ENCODE data around the gene ATP2C2.
A peak's percentile ranks its signal among the peaks of the same experiment; 100 is the strongest.

Gene ATP2C2

GRCh38 chr16:84486126-84486525 is 117.8 kb downstream of the ATP2C2 start:
- Histone ChIP-seq H3K27me3 (ENCODE audit: insufficient read depth, poor library complexity, severe bottlenecking) (no peaks in the 10 kb centered on the region), H3K9me3 (ENCODE audit: severe bottlenecking) (no peaks in the 10 kb centered on the region), H3K36me3 (ENCODE audit: low read depth) (peaks cover 100% of the 10 kb centered on the region), H3K4me3 (ENCODE audit: severe bottlenecking) (no peak overlapping the region), H3K27ac (ENCODE audit: poor library complexity, severe bottlenecking) (no peak overlapping the region), H3K4me1 (ENCODE audit: insufficient read depth, poor library complexity, severe bottlenecking) (no peaks in the 10 kb centered on the region)
- DNase-seq (ENCODE audit: low spot score) (no peak), ATAC-seq (ENCODE audit: low read depth) (no peak)
- no peak for TF ChIP-seq CTCF (IDR thresholded peaks at IDR 0.05; ENCODE audit: poor library complexity, severe bottlenecking)

GRCh38 chr16:84486551-84487235 is 118.4 kb downstream of the ATP2C2 start:
- no peaks in the 10 kb centered on the region for H3K9me3 ChIP-seq (ENCODE audit: severe bottlenecking)
- ATAC-seq (ENCODE audit: low read depth) (no peak), DNase-seq (ENCODE audit: low spot score) (no peak)
- H3K36me3 ChIP-seq (ENCODE audit: low read depth) = peaks cover 97% of the 10 kb centered on the region
- no peak overlapping the region for H3K4me3 ChIP-seq (ENCODE audit: severe bottlenecking)
- TF ChIP-seq CTCF (IDR thresholded peaks at IDR 0.05; ENCODE audit: poor library complexity, severe bottlenecking) = no peak
- no peaks in the 10 kb centered on the region for H3K27me3 ChIP-seq (ENCODE audit: insufficient read depth, poor library complexity, severe bottlenecking)
- H3K27ac ChIP-seq (ENCODE audit: poor library complexity, severe bottlenecking) = no peak overlapping the region
- H3K4me1 ChIP-seq (ENCODE audit: insufficient read depth, poor library complexity, severe bottlenecking) = no peaks in the 10 kb centered on the region

DNA sequence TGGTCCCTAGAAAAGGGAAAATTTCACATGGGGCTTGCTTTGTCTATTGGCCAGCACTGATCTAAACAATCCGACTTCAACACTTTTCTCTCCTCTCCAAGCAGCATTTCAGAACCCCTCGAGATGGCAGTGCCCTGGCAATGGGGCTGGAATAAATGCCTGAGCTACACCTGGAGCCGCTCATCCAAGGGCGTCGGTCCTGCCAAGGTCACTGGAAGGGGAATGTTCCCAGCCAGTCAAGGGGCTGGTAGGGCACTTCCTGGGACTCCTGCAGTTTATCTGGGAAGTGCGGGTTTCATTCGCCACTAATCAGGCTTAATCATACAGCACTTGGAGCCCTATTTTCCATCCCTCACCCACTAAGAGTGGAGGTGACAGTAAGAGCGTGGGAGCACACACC is 119.0 kb downstream of the ATP2C2 start:
- H3K36me3 ChIP-seq (ENCODE audit: low read depth) = peaks cover 97% of the 10 kb centered on the region
- H3K27ac ChIP-seq (ENCODE audit: poor library complexity, severe bottlenecking) = no peak overlapping the region
- H3K4me3 ChIP-seq (ENCODE audit: severe bottlenecking) = no peak overlapping the region
- DNase-seq (ENCODE audit: low spot score) (no peak), ATAC-seq (ENCODE audit: low read depth) (no peak)
- H3K27me3 ChIP-seq (ENCODE audit: insufficient read depth, poor library complexity, severe bottlenecking) = no peaks in the 10 kb centered on the region
- TF ChIP-seq CTCF (IDR thresholded peaks at IDR 0.05; ENCODE audit: poor library complexity, severe bottlenecking) = no peak
- no peaks in the 10 kb centered on the region for H3K9me3 ChIP-seq (ENCODE audit: severe bottlenecking)
- no peaks in the 10 kb centered on the region for H3K4me1 ChIP-seq (ENCODE audit: insufficient read depth, poor library complexity, severe bottlenecking)

GRCh38 chr16:84489131-84489530 is 120.8 kb downstream of the ATP2C2 start:
- ATAC-seq (ENCODE audit: low read depth) (no peak), DNase-seq (ENCODE audit: low spot score) (no peak)
- no peak overlapping the region for H3K4me3 ChIP-seq (ENCODE audit: severe bottlenecking)
- TF ChIP-seq CTCF (IDR thresholded peaks at IDR 0.05; ENCODE audit: poor library complexity, severe bottlenecking) = no peak
- H3K4me1 ChIP-seq (ENCODE audit: insufficient read depth, poor library complexity, severe bottlenecking) = no peaks in the 10 kb centered on the region
- H3K27ac ChIP-seq (ENCODE audit: poor library complexity, severe bottlenecking) = no peak overlapping the region
- H3K36me3 ChIP-seq (ENCODE audit: low read depth) = peaks cover 97% of the 10 kb centered on the region
- H3K27me3 ChIP-seq (ENCODE audit: insufficient read depth, poor library complexity, severe bottlenecking) = no peaks in the 10 kb centered on the region
- H3K9me3 ChIP-seq (ENCODE audit: severe bottlenecking) = no peaks in the 10 kb centered on the region

- Histone ChIP-seq H3K9me3 (ENCODE audit: severe bottlenecking) (no peaks in the 10 kb centered on the region), H3K36me3 (ENCODE audit: low read depth) (peaks cover 97% of the 10 kb centered on the region), H3K27me3 (ENCODE audit: insufficient read depth, poor library complexity, severe bottlenecking) (no peaks in the 10 kb centered on the region), H3K4me3 (ENCODE audit: severe bottlenecking) (no peak overlapping the region), H3K27ac (ENCODE audit: poor library complexity, severe bottlenecking) (no peak overlapping the region), H3K4me1 (ENCODE audit: insufficient read depth, poor library complexity, severe bottlenecking) (peaks cover 18% of the 10 kb centered on the region)
- TF ChIP-seq CTCF (IDR thresholded peaks at IDR 0.05; ENCODE audit: poor library complexity, severe bottlenecking) = no peak
- ATAC-seq (ENCODE audit: low read depth) (no peak), DNase-seq (ENCODE audit: low spot score) (peak; percentile 23)
These were observed 127.2 kb downstream of the ATP2C2 start for GRCh38 chr16:84495506-84495905.
